ENCODE results near the gene AP1M2. TPM values are rescaled to one million over a fixed set of nuclear protein-coding genes. Genes with fewer than 3 reads are reported as not detected.
"Not testable (repeated sequence)": the region's sequence is repeated elsewhere in the genome, so short reads cannot be mapped to it uniquely, and the experiment has no call there.

AP1M2 gene
- total RNA-seq, 2 donors from 2014 or later: not detected

GRCh38 chr19:10537668-10538067 lies 49.4 kb downstream of the AP1M2 start:
- no peak for DNase-seq (ENCODE audit: low spot score in 2 of 2)
- Mint-ChIP-seq H3K36me3 (peaks cover 0 to 1% of the 10 kb centered on the region in 2 donors), H3K9me3 (no peaks in the 10 kb centered on the region), H3K27ac (no peak overlapping the region)
- no peak for ATAC-seq

DNA sequence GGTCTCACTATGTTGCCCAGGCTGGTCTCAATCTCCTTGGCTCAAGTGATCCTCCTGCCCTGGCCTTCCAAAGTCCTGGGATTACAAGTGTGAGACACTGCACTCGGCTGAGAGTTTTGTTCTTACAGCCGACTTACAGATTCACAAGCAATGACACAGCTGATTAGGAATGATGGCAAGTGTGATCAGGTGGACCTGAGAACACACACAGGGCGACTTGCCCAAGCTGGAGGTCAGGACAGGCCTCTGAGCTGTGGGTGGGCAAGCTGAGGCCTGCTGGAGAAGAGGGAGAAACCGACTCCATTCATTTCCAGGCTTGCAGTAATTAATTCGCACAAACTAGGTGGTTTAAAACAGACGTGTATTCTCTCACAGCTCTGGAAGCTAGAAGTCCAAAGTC lies 51.5 kb downstream of the AP1M2 start:
- Mint-ChIP-seq H3K36me3 (peaks cover 0 to 7% of the 10 kb centered on the region in 2 donors), H3K9me3 (no peaks in the 10 kb centered on the region), H3K27ac (no peak overlapping the region)
- ATAC-seq: no peak
- no peak for DNase-seq (ENCODE audit: low spot score in 2 of 2)

- DNase-seq (ENCODE audit: low spot score in 2 of 2): no peak
- Mint-ChIP-seq H3K9me3 (no peaks in the 10 kb centered on the region), H3K36me3 (peaks cover 0 to 7% of the 10 kb centered on the region in 2 donors), H3K27ac (no peak overlapping the region)
- no peak for ATAC-seq
Measured at GRCh38 chr19:10533646-10534386, 53.3 kb downstream of the AP1M2 start.

- ATAC-seq: peak in 1 of 2 donors; percentile 47
- no peaks in the 10 kb centered on the region for H3K9me3 Mint-ChIP-seq
- H3K36me3 Mint-ChIP-seq: peaks cover 0 to 7% of the 10 kb centered on the region in 2 donors
Measured at GRCh38 chr19:10532457-10532856, 54.7 kb downstream of the AP1M2 start.

GRCh38 chr19:10526887-10527286 lies 60.2 kb downstream of the AP1M2 start:
- not testable (repeated sequence) for H3K27ac Mint-ChIP-seq; H3K36me3 Mint-ChIP-seq; ATAC-seq; DNase-seq (ENCODE audit: low spot score in 2 of 2); H3K9me3 Mint-ChIP-seq

More at GRCh38 chr19:10532457-10532856, 54.7 kb downstream of the AP1M2 start:
- DNase-seq (ENCODE audit: low spot score in 2 of 2): no peak
- no peak overlapping the region for H3K27ac Mint-ChIP-seq

- no peaks in the 10 kb centered on the region for H3K9me3 Mint-ChIP-seq
- no peak for DNase-seq (ENCODE audit: low spot score in 2 of 2)
- H3K27ac Mint-ChIP-seq: no peak overlapping the region
- ATAC-seq: no peak
- no peaks in the 10 kb centered on the region for H3K36me3 Mint-ChIP-seq
Measured at GRCh38 chr19:10525636-10526035, 61.5 kb downstream of the AP1M2 start.

DNA sequence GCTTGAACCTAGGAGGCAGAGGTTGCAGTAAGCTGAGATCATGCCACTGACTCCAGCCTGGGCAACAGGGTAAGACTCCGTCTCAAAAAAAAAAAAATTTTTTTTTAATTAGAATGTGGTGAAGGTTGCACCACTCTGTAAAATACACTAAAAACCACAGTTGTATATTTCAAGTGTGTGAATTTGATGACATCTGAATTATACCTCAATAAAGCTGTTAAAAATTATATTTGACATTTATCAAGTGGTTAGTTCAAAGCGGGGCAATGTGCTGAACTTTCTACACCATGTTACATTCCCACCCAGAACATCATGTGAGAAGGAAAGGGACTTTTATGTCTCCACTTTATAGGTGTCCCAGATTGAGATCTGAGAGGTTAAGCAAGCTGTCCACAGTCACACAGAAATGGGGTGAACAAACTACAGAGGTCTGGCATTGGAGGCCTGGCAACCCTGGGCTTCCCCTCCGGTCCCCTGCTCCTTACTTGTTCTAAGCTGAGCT lies 63.9 kb downstream of the AP1M2 start:
- no peak for ATAC-seq
- no peak for DNase-seq (ENCODE audit: low spot score in 2 of 2)
- Mint-ChIP-seq H3K9me3 (no peaks in the 10 kb centered on the region), H3K27ac (no peak overlapping the region), H3K36me3 (no peaks in the 10 kb centered on the region)

Other genes starting within 250 kb of the AP1M2 start
- 100 to 1,000 TPM; 143 to 145 TPM for gene ICAM3, start 247.7 kb downstream of the AP1M2 start, total RNA-seq
- 100 to 1,000 TPM; 164 to 232 TPM for gene TYK2, start 206.7 kb downstream of the AP1M2 start, total RNA-seq
- 100 to 1,000 TPM; 140 to 188 TPM for gene CDC37, start 183.8 kb downstream of the AP1M2 start, total RNA-seq
- gene PDE4A, start 166.8 kb downstream of the AP1M2 start, total RNA-seq: 1 to 10 TPM; 2.7 to 5.0 TPM
- 10 to 100 TPM; 68.2 to 68.4 TPM for gene KEAP1, start 84.0 kb downstream of the AP1M2 start, total RNA-seq
- gene S1PR5, start 69.9 kb downstream of the AP1M2 start, total RNA-seq: under 1 TPM; 0.23 to 0.27 TPM
- gene ATG4D, start 43.4 kb downstream of the AP1M2 start, total RNA-seq: 10 to 100 TPM; 21.0 to 67.4 TPM
- 10 to 100 TPM; 55.6 to 62.7 TPM for gene KRI1, start 21.3 kb downstream of the AP1M2 start, total RNA-seq
- 100 to 1,000 TPM in 1 of 2 donors, 10 to 100 TPM in 1; 43.4 to 248 TPM for gene CDKN2D, start 18.3 kb downstream of the AP1M2 start, total RNA-seq
- gene SLC44A2, start 38.2 kb upstream of the AP1M2 start, total RNA-seq: 10 to 100 TPM; 81.3 to 92.0 TPM
- gene ILF3, start 67.0 kb upstream of the AP1M2 start, total RNA-seq: 100 to 1,000 TPM; 372 to 377 TPM
- gene QTRT1, start 114.1 kb upstream of the AP1M2 start, total RNA-seq: 10 to 100 TPM; 47.4 to 48.4 TPM
- gene DNM2, start 130.8 kb upstream of the AP1M2 start, total RNA-seq: 100 to 1,000 TPM; 191 to 219 TPM
- gene TMED1, start 248.9 kb upstream of the AP1M2 start, total RNA-seq: 10 to 100 TPM in 1 of 2 donors, 1 to 10 TPM in 1; 9.7 to 15.0 TPM

Measured in activated naive CD4-positive, alpha-beta T cell treated with anti-CD3 and anti-CD28 coated beads, Interleukin-2, amount 50 U/mL, for 72 hours (primary cell).